NCI-H1092 treated with DMSO at 0.1 percent for 48 hours (cell line): ENCODE data around the gene SEL1L3.

ENCODE experiments used
- DNase-seq: peaks from one replicate; lab custom pipeline; 2025; lab: John Stamatoyannopoulos, UW

Gene SEL1L3

DNA sequence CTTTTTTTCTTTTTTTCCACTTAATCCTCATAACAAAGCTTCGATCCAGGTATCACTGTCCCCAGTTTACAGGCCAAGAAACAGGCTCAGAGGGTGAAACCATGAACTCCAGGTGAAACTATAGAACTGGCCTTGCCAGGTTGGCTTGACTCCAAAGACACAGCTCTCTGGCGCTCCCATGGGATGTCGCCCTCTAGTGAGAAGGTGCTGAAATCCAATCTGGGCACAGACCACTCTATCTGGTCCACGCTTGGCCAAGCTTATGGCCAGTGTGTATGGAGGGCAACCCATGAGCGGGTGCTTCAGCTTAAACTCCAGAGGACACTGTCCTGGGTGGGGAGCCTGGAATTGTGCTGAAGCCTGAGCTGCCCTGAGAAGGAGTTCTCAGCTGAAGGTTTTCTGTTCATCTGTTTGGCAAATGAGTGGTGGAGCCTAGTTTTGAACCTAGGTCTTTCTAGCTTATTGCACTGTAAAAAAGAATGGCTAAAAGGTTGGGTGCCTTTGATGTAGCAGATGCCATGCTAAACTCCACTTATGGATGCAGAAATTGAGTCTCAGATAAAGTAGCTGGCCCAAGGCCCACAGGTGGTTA, 70.5 kb downstream of the SEL1L3 start:
- DNase-seq, result peak; percentile 15

DNA sequence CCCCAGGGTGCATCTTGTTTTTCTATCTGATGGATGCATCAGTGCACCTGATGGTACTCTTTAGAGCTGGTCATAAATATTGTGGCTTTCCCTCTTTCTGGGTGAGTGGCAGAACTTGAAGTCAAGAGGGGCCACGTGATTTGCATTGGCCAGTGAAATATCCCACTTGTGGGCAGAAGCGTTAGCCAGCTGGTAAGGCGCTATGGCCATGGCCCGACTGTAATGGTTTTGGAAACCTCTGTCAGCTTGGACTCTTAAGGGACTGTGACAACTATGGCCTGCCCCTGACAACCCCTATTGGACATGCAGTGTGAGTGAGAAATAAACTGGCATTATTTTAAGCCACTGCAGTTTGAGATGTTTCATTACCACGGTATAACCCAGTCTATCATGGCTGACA, 72.8 kb downstream of the SEL1L3 start:
- no peak for DNase-seq

DNA sequence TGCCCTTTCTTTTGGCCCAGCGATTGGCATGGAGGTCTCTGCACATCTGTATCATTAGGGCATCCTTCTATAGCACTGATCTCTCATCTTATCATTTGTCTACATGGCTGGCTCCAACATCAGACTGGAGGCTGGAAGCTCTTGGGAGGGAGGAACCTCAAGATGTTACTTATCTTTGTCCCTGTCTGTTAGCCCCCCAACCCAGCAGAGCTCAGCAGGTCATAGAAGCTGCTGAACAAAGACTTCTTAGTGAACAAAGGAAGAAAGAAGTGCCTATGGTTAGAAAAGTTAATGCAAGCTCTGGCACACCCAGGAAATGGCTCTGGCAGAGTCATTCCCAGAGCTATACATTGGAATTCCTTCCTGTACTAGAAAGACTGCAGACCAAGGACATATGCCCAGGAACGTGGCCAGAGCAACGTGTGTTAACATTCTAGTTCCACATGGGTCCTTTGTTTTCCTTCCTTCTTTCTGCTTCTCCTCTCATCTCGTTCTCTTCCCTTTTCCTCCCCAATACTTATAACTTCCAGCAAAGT, 74.0 kb downstream of the SEL1L3 start:
- no peak for DNase-seq

DNA sequence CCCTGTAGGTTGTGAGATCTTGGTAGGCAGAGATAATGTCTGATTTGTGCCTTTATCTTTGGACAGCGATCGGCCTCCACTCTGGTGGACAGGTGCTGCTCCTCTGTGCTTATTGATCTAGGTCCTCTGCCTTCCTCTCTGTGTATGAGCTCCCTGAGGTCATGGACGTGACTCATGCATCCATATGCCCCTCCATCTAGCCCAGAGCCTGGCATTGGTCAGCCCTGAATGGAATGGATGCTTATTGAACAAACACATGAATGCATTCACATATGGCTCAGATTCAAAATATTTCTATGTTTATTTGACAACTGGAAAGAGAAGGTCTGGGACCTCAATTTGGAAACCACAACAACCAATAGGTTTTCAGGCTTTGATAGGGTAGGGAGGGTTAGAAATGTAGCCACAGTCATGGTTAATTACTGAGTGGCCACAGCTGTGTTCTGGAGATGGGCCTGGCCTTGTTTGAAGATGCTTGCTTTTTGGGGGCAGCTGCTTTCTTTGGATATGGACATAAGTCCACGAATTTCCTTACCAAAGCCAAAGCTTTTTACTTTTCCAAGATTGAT, 76.2 kb downstream of the SEL1L3 start:
- no peak for DNase-seq

DNA sequence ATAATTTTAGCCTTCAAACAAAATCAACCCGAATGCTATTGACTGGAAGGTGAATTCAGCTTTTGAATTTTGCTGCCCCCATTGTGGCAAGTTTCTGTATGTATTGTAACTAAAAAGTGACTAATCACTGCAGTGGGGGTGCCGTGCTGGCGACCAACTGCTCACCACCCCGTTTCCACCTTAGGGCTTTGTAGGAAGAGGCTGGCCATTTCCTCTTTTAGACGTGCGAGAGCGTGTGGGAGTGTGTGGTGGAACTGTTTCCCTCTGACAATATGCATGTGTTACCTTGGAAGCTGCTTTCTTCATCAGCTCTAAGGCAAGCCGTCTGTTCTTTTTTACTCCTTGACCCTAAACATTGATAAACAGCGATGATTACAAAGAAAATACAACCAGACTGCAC, 78.8 kb downstream of the SEL1L3 start:
- DNase-seq, result no peak

DNA sequence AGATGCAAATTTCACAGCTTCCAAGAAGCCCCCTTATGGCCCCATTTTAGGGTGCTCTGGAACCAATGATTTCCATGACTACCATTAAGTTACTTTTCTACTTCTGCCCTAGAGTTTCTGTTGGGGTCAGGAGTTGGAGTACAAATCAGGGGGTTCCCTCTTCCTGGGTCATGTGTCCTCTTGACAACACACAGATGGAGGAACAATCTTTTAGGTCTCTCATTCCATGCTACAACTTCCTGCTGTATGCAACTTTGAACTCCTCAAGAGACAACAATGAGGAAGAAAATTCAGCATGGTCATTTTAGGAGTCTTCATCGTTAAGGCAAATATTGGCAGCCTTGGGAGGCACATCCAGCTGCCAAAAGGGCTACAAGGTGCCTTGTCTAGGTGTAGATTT, 79.7 kb downstream of the SEL1L3 start:
- DNase-seq, result no peak

DNA sequence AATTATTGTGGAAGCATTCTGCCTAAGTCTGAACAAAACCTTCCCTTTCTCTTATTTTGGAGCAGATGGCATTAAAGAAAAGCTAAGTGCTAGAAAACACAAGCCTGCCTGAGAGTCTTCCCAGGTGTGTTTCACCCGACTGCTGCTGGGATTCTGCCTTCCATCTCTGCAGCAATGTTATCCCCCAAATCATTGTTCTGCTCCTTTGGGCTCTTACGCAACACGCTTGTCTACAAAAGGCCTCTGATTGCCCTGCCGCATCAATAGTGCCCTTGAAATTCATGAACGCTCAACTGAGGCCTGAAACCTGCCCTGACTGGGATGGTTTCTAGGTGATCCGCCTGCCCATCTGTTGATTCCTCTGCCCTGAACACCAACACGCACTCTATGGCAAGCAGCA, 80.3 kb downstream of the SEL1L3 start:
- DNase-seq, result no peak

DNA sequence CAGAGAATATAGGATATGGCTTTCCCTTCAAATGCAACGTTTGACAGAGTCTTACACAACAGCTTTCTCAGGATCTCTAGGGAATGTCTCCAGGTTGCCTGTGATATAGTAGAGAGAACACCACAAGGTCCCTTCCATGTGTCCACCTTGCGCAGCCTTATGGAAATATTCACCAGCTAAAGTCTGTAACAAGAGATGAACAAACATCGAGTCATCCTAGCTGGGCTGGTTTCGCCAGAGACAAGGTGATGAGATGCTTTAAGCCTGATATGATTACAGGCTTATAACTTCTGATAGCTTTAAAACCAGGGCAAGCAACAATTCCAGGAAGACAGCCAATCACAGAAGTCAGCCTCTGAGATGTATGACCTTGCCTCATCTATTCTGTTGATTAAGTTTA, 83.8 kb downstream of the SEL1L3 start:
- DNase-seq, result no peak

DNA sequence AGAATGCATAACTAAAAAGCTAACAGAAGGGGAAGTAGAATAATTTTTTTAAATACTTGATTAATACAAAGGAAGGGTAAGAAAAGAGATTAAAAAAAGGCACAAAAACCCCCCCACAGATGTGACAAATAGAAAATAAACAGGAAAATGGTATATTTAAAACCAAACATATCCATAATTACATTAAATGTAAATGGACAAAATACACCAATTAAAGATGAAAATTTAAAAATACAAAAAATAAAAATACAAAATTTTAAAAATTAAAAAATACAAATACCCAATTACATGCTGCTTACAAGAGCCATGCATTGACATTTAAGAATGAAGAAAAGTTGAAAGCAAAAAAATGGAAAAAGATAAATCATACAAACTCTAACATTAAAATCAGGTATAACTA, 86.0 kb downstream of the SEL1L3 start:
- no peak for DNase-seq

DNA sequence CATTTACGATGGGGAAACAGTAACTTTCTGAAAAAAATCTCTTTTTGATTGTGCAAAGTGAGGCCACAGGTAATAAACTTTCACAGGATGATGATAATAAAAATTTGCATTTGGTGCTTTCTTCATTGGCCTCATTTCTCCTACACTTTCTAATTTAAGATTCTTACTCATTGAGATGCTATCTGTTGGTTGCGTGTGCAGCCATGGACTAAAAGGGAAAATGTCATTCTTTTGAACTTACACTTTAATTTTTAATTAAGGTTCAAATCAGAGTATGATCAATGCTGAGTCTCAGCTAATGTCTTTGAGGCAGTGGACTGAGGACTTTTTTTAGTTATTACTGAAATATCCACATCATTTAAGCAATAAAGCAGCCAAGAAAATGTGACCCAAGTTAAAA, 87.6 kb downstream of the SEL1L3 start:
- DNase-seq, result no peak

DNA sequence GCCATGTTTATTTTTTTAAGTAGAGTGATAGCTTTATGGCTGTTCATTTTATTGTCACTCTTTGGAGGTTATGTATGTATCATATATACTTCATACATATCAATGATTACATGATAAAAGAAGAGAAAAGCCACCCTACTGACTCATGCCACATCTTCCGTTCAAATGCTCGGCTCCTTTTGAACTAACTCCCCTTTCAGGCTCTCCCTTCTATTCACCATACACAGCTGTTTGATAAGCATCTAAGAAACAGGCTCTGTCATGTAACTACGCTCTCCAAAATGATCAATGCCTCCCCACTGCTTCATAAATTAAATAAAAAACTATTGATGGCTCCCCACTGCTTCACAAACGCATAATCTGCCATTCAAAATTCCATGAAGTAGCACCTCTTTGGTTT, 89.4 kb downstream of the SEL1L3 start:
- DNase-seq, result no peak

DNA sequence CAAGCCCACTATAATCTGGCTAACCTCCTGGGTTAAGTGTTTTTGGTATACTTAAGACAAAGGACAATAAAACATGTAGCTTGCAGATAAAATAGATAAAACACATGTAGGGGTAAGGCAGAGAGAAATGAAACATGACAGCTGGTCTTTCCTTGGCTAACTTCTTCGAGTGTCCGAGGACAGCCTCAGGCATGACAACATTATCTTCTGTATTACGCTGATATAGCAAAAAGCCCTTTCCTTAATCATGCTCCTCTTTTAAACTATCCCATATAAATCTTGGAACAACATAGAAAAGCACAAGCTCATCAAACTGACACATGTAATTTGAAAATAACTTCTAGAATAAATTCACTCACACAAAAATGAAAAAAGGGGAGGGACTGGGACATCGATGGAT, 91.1 kb downstream of the SEL1L3 start:
- no peak for DNase-seq

DNA sequence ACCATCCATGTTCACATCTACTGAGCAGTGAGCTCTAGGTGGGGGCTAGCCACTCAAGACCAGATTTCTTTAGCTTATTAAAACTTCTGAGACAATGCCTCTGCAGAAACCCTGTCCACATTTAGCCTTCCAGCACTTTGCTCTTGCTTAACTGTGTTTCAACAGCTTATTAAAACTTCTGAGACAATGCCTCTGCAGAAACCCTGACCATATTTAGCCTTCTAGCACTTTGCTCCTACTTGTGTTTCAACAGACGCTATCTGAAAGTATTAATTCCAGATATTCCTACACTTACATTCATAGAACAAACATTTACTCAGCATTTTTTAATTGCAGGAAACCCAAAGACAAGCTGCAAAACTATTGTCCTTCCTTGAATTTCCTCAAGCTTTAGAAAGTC, 91.9 kb downstream of the SEL1L3 start:
- no peak for DNase-seq

DNA sequence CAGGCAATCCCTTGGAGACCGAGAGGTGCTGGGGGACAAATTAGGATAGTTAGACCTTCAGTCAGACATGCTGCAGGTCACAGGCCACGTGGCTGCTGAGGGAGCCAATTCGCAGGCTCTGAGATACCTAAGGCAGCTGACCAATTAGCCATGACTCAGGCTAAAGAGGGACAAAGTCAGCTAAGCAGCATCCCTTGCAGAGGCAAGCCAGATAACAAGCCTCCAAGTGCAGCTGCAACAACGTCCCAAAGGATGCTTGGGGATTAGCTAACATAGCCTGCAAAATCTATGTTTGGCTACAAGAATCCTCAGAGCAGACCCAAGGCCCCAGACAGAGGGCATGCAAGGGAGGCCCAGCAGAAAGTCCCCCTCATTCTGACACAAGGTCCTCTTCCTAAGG, 93.5 kb downstream of the SEL1L3 start:
- no peak for DNase-seq

DNA sequence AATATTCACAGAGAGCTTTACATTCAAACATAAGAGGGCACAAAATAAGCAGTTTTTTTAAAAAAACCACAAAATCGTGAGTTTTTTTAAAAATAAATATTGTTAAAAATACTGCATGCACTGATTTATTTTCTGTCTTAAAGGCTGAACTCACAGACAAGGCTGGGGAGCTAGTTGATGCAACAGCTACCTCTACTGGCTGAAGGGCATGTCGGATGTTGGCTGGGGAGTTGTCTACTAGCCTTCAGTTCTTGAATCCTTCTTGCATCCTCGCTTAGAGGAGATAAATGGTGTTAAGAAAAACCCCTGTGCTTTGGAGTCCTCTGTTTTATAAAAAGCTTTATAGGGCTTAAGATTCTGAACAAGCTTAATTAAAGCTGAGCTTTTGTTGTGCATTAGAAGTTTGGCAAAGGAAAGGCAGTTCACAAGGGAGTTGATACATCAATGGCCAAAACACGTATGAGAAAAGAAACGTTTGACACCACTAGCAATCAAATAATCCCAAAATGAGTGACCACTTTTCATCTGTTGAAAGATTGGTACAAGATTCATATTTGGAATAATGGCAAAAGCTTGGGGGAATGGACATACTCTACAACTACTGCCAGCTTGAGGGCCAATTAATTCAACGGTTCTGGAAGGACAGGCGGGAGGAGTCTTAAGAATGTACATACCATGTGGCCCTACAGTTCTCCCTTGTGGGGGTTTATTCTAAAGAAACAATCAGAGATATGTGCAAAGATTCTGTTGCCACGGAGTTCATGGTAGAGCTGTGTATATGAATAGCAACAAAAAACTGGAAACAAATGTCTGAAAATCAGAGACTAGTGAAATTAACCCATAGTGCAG, 94.7 kb downstream of the SEL1L3 start:
- peak; percentile 71 for DNase-seq

DNA sequence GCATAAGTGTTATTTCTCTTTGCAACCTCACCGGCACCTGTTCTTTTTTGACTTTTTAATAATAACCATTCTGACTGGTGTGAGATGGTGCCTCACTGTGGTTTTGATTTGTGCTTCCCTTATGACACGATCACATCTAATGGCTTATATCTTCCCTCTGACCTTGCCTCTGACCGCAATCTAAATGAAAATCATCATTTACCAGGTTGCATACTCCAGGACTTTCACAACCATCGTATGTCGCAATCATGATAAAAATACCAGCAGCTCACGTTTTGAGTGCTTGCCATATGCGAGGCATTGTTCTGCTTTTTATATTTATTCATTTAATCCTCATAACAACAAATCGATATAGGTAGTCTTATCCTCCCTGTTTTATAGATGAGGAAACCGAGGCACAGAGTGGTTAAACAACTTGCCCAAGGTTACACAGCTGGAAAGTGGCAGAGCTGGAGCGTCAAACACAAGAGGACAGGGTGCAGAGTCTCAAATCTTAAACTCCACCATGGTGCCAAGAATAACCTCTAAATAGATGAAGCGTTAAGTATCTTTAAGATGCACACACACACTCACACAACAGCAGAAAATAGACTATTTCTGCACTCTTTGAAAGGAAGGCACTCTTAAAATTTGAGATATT, 102.2 kb downstream of the SEL1L3 start:
- no peak for DNase-seq

DNA sequence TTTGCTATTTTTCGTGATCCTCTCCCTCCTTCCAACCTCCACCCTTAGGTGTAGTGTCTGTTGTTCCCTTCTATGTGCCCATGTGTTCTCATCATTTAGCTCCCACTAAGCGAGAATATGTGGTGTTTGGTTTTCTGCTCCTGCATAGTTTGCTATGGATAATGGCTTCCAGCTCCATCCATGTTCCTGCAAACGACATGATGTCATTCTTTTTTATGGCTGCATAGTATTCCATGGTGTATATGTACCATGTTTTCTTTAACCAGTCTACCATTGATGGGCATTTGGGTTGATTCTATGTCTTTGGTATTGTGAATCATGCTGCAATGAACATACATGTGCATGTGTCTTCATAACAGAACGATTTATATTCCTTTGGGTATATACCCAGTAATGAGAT, 102.7 kb downstream of the SEL1L3 start:
- no peak for DNase-seq

DNA sequence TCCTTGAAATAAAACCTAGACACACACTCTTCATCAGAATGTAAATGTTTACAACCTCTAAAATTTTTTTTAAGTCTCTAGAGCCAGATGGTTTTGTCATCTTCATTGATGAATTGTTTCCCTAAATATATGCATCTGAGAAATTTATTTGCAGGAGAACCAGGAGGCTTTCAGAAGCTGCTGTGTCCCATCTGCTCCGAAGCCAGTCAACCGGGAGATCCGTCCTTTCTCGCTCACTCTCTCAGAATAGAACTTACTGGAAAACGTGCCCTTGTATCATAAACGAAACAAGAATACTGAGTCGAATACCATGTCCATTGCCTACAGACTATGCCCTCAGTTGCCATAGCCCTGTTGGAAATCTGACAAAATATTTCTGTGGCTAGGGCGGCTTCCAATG, 103.7 kb downstream of the SEL1L3 start:
- DNase-seq, result no peak

DNA sequence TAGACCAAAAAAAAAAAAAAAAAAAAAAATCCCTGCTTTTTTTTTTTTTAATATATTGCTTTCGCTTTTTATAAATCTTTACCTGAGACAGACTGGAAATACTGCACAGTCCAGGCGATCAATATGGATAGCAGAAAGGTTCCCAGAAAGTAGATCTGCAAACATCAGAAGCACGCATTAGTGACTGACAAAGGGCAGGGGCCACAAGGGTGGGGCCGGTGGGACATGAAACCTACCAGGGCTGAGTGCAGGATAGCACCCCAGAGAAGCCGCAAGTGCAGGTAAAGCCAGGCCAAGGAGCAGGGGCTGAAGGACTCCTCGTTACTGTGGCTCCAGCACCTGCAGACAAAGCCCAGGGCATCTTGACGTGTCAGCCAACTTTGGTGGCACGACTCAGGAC, 105.3 kb downstream of the SEL1L3 start:
- no peak for DNase-seq

DNA sequence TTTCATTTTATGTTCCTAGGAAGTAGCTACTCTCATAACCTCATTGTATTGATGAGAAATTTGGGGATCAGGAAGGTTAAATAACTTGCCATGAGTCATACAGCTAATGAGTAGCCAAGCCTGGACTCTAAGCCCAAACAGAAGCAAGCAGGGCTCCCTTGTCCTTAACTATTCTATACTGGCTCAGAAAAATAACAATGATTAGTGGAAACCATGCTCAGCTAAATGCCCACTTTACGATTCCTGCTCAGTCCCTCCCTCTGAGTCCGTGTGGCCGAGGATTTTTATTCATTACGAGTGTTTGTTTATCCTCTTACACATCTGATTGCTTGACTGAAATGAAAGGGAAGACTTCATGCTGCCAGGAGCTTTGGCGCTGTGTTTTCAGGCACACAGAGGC, 106.3 kb downstream of the SEL1L3 start:
- peak; percentile 63 for DNase-seq

DNA sequence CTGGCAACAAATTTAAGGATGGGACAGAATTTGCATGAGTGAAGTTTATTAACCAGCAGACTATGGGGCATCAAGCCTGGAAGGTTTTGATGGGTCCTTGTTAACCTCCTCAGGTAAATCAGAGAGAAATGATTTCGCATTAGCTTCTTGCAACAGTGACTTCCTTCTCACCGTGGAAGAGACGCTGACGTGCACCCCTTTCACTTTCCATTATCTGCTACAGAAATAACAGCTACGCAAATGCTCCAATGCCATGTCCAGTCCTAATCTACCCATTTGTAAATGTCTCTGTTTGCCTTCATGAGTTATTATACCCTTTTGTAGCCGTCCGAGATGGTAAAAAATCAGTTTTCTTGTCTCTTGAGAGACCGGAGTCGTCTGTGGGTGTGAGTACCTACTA, 106.9 kb downstream of the SEL1L3 start:
- DNase-seq, result no peak

DNA sequence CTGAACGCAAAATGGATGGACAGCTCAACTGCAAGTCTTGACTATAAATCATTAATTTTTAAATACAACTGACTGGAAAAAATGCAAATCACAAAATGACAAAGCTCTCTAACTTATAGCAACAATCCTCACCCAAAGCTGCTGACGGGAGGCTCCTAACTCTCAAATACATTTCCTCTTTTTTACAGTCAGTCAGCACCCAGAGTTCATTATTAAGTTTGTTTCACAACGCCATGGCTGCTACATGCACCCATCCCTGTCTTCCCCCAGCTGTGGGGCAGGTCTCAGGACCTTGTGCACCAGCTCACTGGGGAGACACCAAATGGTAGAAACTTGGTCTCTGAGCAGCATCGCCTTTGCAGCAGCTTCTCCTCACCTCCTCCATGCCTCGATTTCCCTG, 109.5 kb downstream of the SEL1L3 start:
- DNase-seq, result no peak

DNA sequence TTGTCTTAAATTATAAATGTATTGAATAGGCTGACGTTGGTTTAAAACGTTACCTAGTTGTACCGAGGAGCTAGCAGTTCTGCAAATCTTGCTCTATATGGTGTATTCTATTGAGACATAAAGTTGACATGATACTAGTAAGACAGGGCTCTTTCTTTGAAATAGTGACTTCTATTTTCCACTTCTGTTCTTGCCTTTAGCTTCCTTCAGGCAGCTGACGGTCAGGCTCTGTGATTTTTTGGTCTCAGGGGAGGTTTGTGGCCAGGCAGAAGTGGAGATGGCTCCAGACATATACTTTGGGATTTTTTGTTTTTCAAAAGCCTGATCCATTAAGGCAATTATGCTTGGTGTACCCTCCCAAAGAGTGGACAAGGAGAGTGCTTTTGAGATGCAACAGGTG, 111.9 kb downstream of the SEL1L3 start:
- no peak for DNase-seq
